ENCODE data around the gene SUSD4.

SUSD4 gene

GRCh38 chr1:223204424-223204823, 159.6 kb downstream of the SUSD4 start:
- no peaks in the 10 kb centered on the region for H3K9me3 ChIP-seq (ENCODE audit: control insufficient read depth in 2 of 2, low read length in 2 of 2)
- no peak overlapping the region for H3K4me3 ChIP-seq (ENCODE audit: low read length in 2 of 2)
- no peaks in the 10 kb centered on the region for H3K36me3 ChIP-seq (ENCODE audit: control insufficient read depth in 2 of 2, insufficient read depth in 2 of 2, low read length in 2 of 2)
- H3K9ac ChIP-seq (ENCODE audit: low read length in 2 of 2) = no peak overlapping the region
- no peaks in the 10 kb centered on the region for H3K4me1 ChIP-seq (ENCODE audit: control insufficient read depth, insufficient read depth, low read length)
- peaks cover 3 to 5% of the 10 kb centered on the region in 2 donors for H3K27me3 ChIP-seq (ENCODE audit: control insufficient read depth in 1 of 2, insufficient read depth in 2 of 2, low read length in 2 of 2)
- no peak overlapping the region for H3K27ac ChIP-seq (ENCODE audit: low read length)

- H3K27ac ChIP-seq (ENCODE audit: low read length) = no peak overlapping the region
- H3K27me3 ChIP-seq (ENCODE audit: control insufficient read depth in 1 of 2, insufficient read depth in 2 of 2, low read length in 2 of 2) = peaks cover 3 to 5% of the 10 kb centered on the region in 2 donors
- no peak overlapping the region for H3K4me3 ChIP-seq (ENCODE audit: low read length in 2 of 2)
- no peaks in the 10 kb centered on the region for H3K9me3 ChIP-seq (ENCODE audit: control insufficient read depth in 2 of 2, low read length in 2 of 2)
- no peak overlapping the region for H3K9ac ChIP-seq (ENCODE audit: low read length in 2 of 2)
- no peaks in the 10 kb centered on the region for H3K36me3 ChIP-seq (ENCODE audit: control insufficient read depth in 2 of 2, insufficient read depth in 2 of 2, low read length in 2 of 2)
- H3K4me1 ChIP-seq (ENCODE audit: control insufficient read depth, insufficient read depth, low read length) = no peaks in the 10 kb centered on the region
Measured at GRCh38 chr1:223203694-223204093, 160.3 kb downstream of the SUSD4 start.

GRCh38 chr1:223203034-223203408, 161.0 kb downstream of the SUSD4 start:
- Histone ChIP-seq H3K4me3 (ENCODE audit: low read length in 2 of 2) (no peak overlapping the region), H3K9ac (ENCODE audit: low read length in 2 of 2) (no peak overlapping the region), H3K27me3 (ENCODE audit: control insufficient read depth in 1 of 2, insufficient read depth in 2 of 2, low read length in 2 of 2) (peaks cover 3 to 5% of the 10 kb centered on the region in 2 donors), H3K27ac (ENCODE audit: low read length) (no peak overlapping the region), H3K9me3 (ENCODE audit: control insufficient read depth in 2 of 2, low read length in 2 of 2) (no peaks in the 10 kb centered on the region), H3K4me1 (ENCODE audit: control insufficient read depth, insufficient read depth, low read length) (no peaks in the 10 kb centered on the region), H3K36me3 (ENCODE audit: control insufficient read depth in 2 of 2, insufficient read depth in 2 of 2, low read length in 2 of 2) (no peaks in the 10 kb centered on the region)

- Histone ChIP-seq H3K4me1 (ENCODE audit: control insufficient read depth, insufficient read depth, low read length) (no peaks in the 10 kb centered on the region), H3K36me3 (ENCODE audit: control insufficient read depth in 2 of 2, insufficient read depth in 2 of 2, low read length in 2 of 2) (no peaks in the 10 kb centered on the region), H3K27ac (ENCODE audit: low read length) (no peak overlapping the region), H3K4me3 (ENCODE audit: low read length in 2 of 2) (no peak overlapping the region), H3K27me3 (ENCODE audit: control insufficient read depth in 1 of 2, insufficient read depth in 2 of 2, low read length in 2 of 2) (peaks cover 3 to 5% of the 10 kb centered on the region in 2 donors), H3K9me3 (ENCODE audit: control insufficient read depth in 2 of 2, low read length in 2 of 2) (no peaks in the 10 kb centered on the region), H3K9ac (ENCODE audit: low read length in 2 of 2) (no peak overlapping the region)
Measured at GRCh38 chr1:223202376-223203033, 161.5 kb downstream of the SUSD4 start.

- H3K36me3 ChIP-seq (ENCODE audit: control insufficient read depth in 2 of 2, insufficient read depth in 2 of 2, low read length in 2 of 2) = no peaks in the 10 kb centered on the region
- no peaks in the 10 kb centered on the region for H3K9me3 ChIP-seq (ENCODE audit: control insufficient read depth in 2 of 2, low read length in 2 of 2)
- H3K27ac ChIP-seq (ENCODE audit: low read length) = no peak overlapping the region
- no peaks in the 10 kb centered on the region for H3K4me1 ChIP-seq (ENCODE audit: control insufficient read depth, insufficient read depth, low read length)
- no peak overlapping the region for H3K4me3 ChIP-seq (ENCODE audit: low read length in 2 of 2)
- peaks cover 3 to 5% of the 10 kb centered on the region in 2 donors for H3K27me3 ChIP-seq (ENCODE audit: control insufficient read depth in 1 of 2, insufficient read depth in 2 of 2, low read length in 2 of 2)
- H3K9ac ChIP-seq (ENCODE audit: low read length in 2 of 2) = no peak overlapping the region
Measured at GRCh38 chr1:223201967-223202366, 162.0 kb downstream of the SUSD4 start.

GRCh38 chr1:223200903-223201302, 163.1 kb downstream of the SUSD4 start:
- peaks cover 3 to 5% of the 10 kb centered on the region in 2 donors for H3K27me3 ChIP-seq (ENCODE audit: control insufficient read depth in 1 of 2, insufficient read depth in 2 of 2, low read length in 2 of 2)
- no peaks in the 10 kb centered on the region for H3K36me3 ChIP-seq (ENCODE audit: control insufficient read depth in 2 of 2, insufficient read depth in 2 of 2, low read length in 2 of 2)
- H3K4me1 ChIP-seq (ENCODE audit: control insufficient read depth, insufficient read depth, low read length) = no peaks in the 10 kb centered on the region
- no peak overlapping the region for H3K27ac ChIP-seq (ENCODE audit: low read length)
- no peaks in the 10 kb centered on the region for H3K9me3 ChIP-seq (ENCODE audit: control insufficient read depth in 2 of 2, low read length in 2 of 2)
- no peak overlapping the region for H3K9ac ChIP-seq (ENCODE audit: low read length in 2 of 2)
- H3K4me3 ChIP-seq (ENCODE audit: low read length in 2 of 2) = no peak overlapping the region

GRCh38 chr1:223199094-223199647, 164.8 kb downstream of the SUSD4 start:
- Histone ChIP-seq H3K9ac (ENCODE audit: low read length in 2 of 2) (no peak overlapping the region), H3K4me1 (ENCODE audit: control insufficient read depth, insufficient read depth, low read length) (no peaks in the 10 kb centered on the region), H3K36me3 (ENCODE audit: control insufficient read depth in 2 of 2, insufficient read depth in 2 of 2, low read length in 2 of 2) (no peaks in the 10 kb centered on the region), H3K4me3 (ENCODE audit: low read length in 2 of 2) (no peak overlapping the region), H3K27ac (ENCODE audit: low read length) (no peak overlapping the region), H3K27me3 (ENCODE audit: control insufficient read depth in 1 of 2, insufficient read depth in 2 of 2, low read length in 2 of 2) (no peaks in the 10 kb centered on the region), H3K9me3 (ENCODE audit: control insufficient read depth in 2 of 2, low read length in 2 of 2) (no peaks in the 10 kb centered on the region)

GRCh38 chr1:223198628-223198965, 165.4 kb downstream of the SUSD4 start:
- no peak overlapping the region for H3K9ac ChIP-seq (ENCODE audit: low read length in 2 of 2)
- H3K36me3 ChIP-seq (ENCODE audit: control insufficient read depth in 2 of 2, insufficient read depth in 2 of 2, low read length in 2 of 2) = no peaks in the 10 kb centered on the region
- no peaks in the 10 kb centered on the region for H3K4me1 ChIP-seq (ENCODE audit: control insufficient read depth, insufficient read depth, low read length)
- H3K27me3 ChIP-seq (ENCODE audit: control insufficient read depth in 1 of 2, insufficient read depth in 2 of 2, low read length in 2 of 2) = no peaks in the 10 kb centered on the region
- no peaks in the 10 kb centered on the region for H3K9me3 ChIP-seq (ENCODE audit: control insufficient read depth in 2 of 2, low read length in 2 of 2)
- H3K27ac ChIP-seq (ENCODE audit: low read length) = no peak overlapping the region
- no peak overlapping the region for H3K4me3 ChIP-seq (ENCODE audit: low read length in 2 of 2)

GRCh38 chr1:223197923-223198627, 165.9 kb downstream of the SUSD4 start:
- Histone ChIP-seq H3K4me3 (ENCODE audit: low read length in 2 of 2) (no peak overlapping the region), H3K27me3 (ENCODE audit: control insufficient read depth in 1 of 2, insufficient read depth in 2 of 2, low read length in 2 of 2) (no peaks in the 10 kb centered on the region), H3K36me3 (ENCODE audit: control insufficient read depth in 2 of 2, insufficient read depth in 2 of 2, low read length in 2 of 2) (no peaks in the 10 kb centered on the region), H3K4me1 (ENCODE audit: control insufficient read depth, insufficient read depth, low read length) (no peaks in the 10 kb centered on the region), H3K9me3 (ENCODE audit: control insufficient read depth in 2 of 2, low read length in 2 of 2) (no peaks in the 10 kb centered on the region), H3K9ac (ENCODE audit: low read length in 2 of 2) (no peak overlapping the region), H3K27ac (ENCODE audit: low read length) (no peak overlapping the region)

- no peak overlapping the region for H3K27ac ChIP-seq (ENCODE audit: low read length)
- H3K36me3 ChIP-seq (ENCODE audit: control insufficient read depth in 2 of 2, insufficient read depth in 2 of 2, low read length in 2 of 2) = no peaks in the 10 kb centered on the region
- no peak overlapping the region for H3K4me3 ChIP-seq (ENCODE audit: low read length in 2 of 2)
- H3K9ac ChIP-seq (ENCODE audit: low read length in 2 of 2) = no peak overlapping the region
- H3K4me1 ChIP-seq (ENCODE audit: control insufficient read depth, insufficient read depth, low read length) = no peaks in the 10 kb centered on the region
- no peaks in the 10 kb centered on the region for H3K9me3 ChIP-seq (ENCODE audit: control insufficient read depth in 2 of 2, low read length in 2 of 2)
- H3K27me3 ChIP-seq (ENCODE audit: control insufficient read depth in 1 of 2, insufficient read depth in 2 of 2, low read length in 2 of 2) = no peaks in the 10 kb centered on the region
Measured at GRCh38 chr1:223189903-223190724, 173.9 kb downstream of the SUSD4 start.

Measured in stomach smooth muscle (tissue), 2 donors.